Adipose tissue (tissue), 3 donors: ENCODE measurements around the gene INPPL1. TPM values are rescaled to one million over a fixed set of nuclear protein-coding genes. Genes with fewer than 3 reads are reported as not detected.
A peak's percentile ranks its signal among the peaks of the same experiment; 100 is the strongest.
"Not testable (repeated sequence)": the region's sequence is repeated elsewhere in the genome, so short reads cannot be mapped to it uniquely, and the experiment has no call there.

Source experiments
- H3K27ac ChIP-seq: one replicate; pipeline ENCODE4 v1.5.1; 2013; ENCODE audit warnings: low read depth, low read length
- WGBS, 3 donors: extraction: QIAGEN DNeasy Blood & Tissue Kit; methylation state at CpG; one replicate each; pipeline ENCODE4 v1.1.7; 2013; 5-methylcytosine and 5-hydroxymethylcytosine counted together
- polyA plus RNA-seq, 3 donors: library from polyadenylated mRNA; stranded (reverse); fragments of 200-250 nt; gene quantifications; one replicate each; pipeline ENCODE4 v1.2.3, GENCODE V29; 2013
- donor health status: healthy with polysubstance abuse.
- donor health status: Bipolar disorder and iron deficiency.
- donor health status: healthy.

Gene INPPL1
- polyA plus RNA-seq, 3 donors: 37.9 to 77.0 (median 57.4) TPM

GRCh38 chr11:72206794-72207193, 17.8 kb upstream of the INPPL1 start:
- WGBS, 3 donors: 83 to 94% (median 94%) methylated on average over 2 of the region's 2 CpGs
- H3K27ac ChIP-seq: not testable (repeated sequence)

- no peak overlapping the region for H3K27ac ChIP-seq
- WGBS, 3 donors: 61 to 74% (median 74%) methylated on average over 3 of the region's 3 CpGs
Observed at GRCh38 chr11:72208281-72208680, 16.3 kb upstream of the INPPL1 start.

- no peak overlapping the region for H3K27ac ChIP-seq
- 68 to 81% (median 71%) methylated on average over 4 of the region's 4 CpGs for WGBS, 3 donors
Observed at GRCh38 chr11:72209101-72209500, 15.5 kb upstream of the INPPL1 start.

- no peak within 1 kb of the TSS for H3K27ac ChIP-seq
- WGBS, 3 donors: 72 to 81% (median 78%) methylated on average over 6 of the region's 6 CpGs
Observed at GRCh38 chr11:72216638-72217037, 7.9 kb upstream of the INPPL1 start, which contains the start of gene FOLR2. FOLR2 (plus strand) TSS chr11:72216794; CDS start chr11:72218585, 1,791 bp downstream.

GRCh38 chr11:72217841-72218240, 6.7 kb upstream of the INPPL1 start:
- no peak overlapping the region for H3K27ac ChIP-seq
- WGBS, 3 donors: 13 to 38% (median 20%) methylated on average over 2 of the region's 2 CpGs

- WGBS, 3 donors: 85 to 92% (median 89%) methylated on average over 5 of the region's 5 CpGs
Observed at GRCh38 chr11:72218251-72218745, 6.3 kb upstream of the INPPL1 start.

GRCh38 chr11:72220696-72221363, 3.7 kb upstream of the INPPL1 start:
- 87 to 88% (median 88%) methylated on average over 10 of the region's 10 CpGs for WGBS, 3 donors

More at GRCh38 chr11:72218251-72218745, 6.3 kb upstream of the INPPL1 start:
- H3K27ac ChIP-seq: no peak overlapping the region

GRCh38 chr11:72221386-72222075, 3.0 kb upstream of the INPPL1 start:
- 67 to 95% (median 72%) methylated on average over 7 of the region's 7 CpGs for WGBS, 3 donors
- no peak overlapping the region for H3K27ac ChIP-seq

More at GRCh38 chr11:72220696-72221363, 3.7 kb upstream of the INPPL1 start:
- no peak overlapping the region for H3K27ac ChIP-seq

GRCh38 chr11:72222106-72222891, 2.3 kb upstream of the INPPL1 start:
- 65 to 71% (median 70%) methylated on average over 6 of the region's 6 CpGs for WGBS, 3 donors
- H3K27ac ChIP-seq: no peak overlapping the region

- WGBS, 3 donors: 0 to 1% (median 0%) methylated on average over 44 to 47 of the region's 47 CpGs
Observed at GRCh38 chr11:72222907-72223614, 1.5 kb upstream of the INPPL1 start.

GRCh38 chr11:72223615-72224563, 678 bp upstream of the INPPL1 start:
- 1% methylated on average over 74 to 84 of the region's 84 CpGs for WGBS, 3 donors

More at GRCh38 chr11:72222907-72223614, 1.5 kb upstream of the INPPL1 start:
- H3K27ac ChIP-seq: no peak overlapping the region

GRCh38 chr11:72225411-72225951, 914 bp downstream of the INPPL1 start:
- no peak overlapping the region for H3K27ac ChIP-seq
- 12 to 22% (median 16%) methylated on average over 11 of the region's 11 CpGs for WGBS, 3 donors

More at GRCh38 chr11:72223615-72224563, 678 bp upstream of the INPPL1 start:
- peak overlapping the region; percentile 75 for H3K27ac ChIP-seq

GRCh38 chr11:72226701-72227100, 2.1 kb downstream of the INPPL1 start:
- H3K27ac ChIP-seq: no peak overlapping the region
- WGBS, 3 donors: 78 to 90% (median 84%) methylated on average over 5 of the region's 5 CpGs

GRCh38 chr11:72227316-72228228, 3.0 kb downstream of the INPPL1 start:
- 72 to 88% (median 83%) methylated on average over 14 of the region's 14 CpGs for WGBS, 3 donors
- no peak overlapping the region for H3K27ac ChIP-seq

GRCh38 chr11:72228229-72228843, 3.8 kb downstream of the INPPL1 start:
- no peak overlapping the region for H3K27ac ChIP-seq
- WGBS, 3 donors: 76 to 85% (median 82%) methylated on average over 16 of the region's 16 CpGs
